GM21786 (cell line): ENCODE measurements around the gene FANCL.
"Not testable (repeated sequence)": the region's sequence is repeated elsewhere in the genome, so short reads cannot be mapped to it uniquely, and the experiment has no call there.

ENCODE experiments used
- ATAC-seq: cut with Tn5 transposase; IDR thresholded peaks from one replicate; pipeline ENCODE4 v1.9.1; 2021; ENCODE audit not compliant: unreplicated experiment

FANCL gene

GRCh38 chr2:58240670-58241545 lies at the start of gene FANCL:
TSS of gene FANCL (minus strand) at chr2:58241325. CDS start at chr2:58241313, 12 bp downstream.
- peak; percentile 66 for ATAC-seq

GRCh38 chr2:58289029-58289428 lies 47.9 kb upstream of the FANCL start:
- no peak for ATAC-seq

DNA sequence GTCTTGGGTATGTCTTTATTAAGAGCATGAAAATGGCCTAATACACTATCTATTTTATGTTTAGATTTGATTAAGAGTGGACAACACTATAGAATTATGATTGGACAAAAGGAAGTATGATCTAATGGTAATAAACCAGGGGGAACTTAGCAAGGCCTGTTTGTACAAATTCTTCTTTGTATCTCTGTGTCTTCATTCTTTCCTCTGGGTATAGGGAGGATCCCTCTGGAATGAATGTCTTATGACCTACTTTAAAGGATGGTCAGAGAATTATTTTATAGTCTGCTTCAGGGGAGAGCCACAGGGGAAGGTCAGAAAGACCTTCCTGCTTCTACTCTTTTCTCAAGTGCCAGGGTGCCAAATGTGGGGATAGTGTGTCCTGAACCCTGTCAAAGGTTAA lies 42.8 kb upstream of the FANCL start:
- no peak for ATAC-seq

- ATAC-seq, result not testable (repeated sequence)
Measured at GRCh38 chr2:58275144-58275543, 34.0 kb upstream of the FANCL start.

- no peak for ATAC-seq
Measured at GRCh38 chr2:58271826-58272225, 30.7 kb upstream of the FANCL start.

DNA sequence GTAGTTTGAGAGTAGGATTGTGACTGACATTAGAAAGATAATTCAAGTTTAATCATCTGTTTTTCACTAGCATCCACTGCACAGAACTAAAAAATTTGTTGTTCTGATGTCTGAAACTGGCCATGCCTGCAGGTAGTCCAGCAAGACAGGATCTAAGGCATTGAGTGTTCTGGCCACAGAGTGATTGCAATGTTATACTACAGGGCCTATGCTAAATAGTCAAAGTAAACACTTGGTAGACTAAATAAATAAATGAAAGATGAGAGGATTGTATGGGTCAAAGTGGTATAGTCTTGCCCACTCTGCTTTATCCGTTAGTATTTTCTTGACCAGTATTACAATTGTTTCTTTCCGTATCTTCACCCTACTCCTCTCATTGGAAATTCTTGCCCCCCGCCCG lies 27.6 kb upstream of the FANCL start:
- no peak for ATAC-seq

- ATAC-seq, result no peak
Measured at GRCh38 chr2:58266211-58266610, 25.1 kb upstream of the FANCL start.

GRCh38 chr2:58261209-58261608 lies 20.1 kb upstream of the FANCL start:
- no peak for ATAC-seq

DNA sequence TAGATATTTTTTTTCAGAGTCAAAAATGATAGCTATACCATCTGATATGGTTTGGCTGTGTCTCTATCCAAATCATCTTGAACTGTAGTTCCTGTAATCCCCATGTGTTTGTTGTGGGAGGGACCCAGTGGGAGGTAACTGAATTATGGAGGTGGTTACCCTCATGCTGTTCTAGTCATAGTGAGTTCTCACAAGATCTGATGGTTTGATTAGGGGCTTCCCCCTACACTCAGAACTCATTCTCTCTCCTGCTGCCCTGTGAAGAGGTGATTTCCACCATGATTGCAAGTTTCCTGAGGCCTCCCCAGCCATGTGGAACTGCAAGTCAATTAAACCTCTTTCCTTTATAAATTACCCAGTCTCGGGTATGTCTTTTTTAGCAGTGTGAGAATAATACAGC lies 17.3 kb upstream of the FANCL start:
- ATAC-seq, result not testable (repeated sequence)

DNA sequence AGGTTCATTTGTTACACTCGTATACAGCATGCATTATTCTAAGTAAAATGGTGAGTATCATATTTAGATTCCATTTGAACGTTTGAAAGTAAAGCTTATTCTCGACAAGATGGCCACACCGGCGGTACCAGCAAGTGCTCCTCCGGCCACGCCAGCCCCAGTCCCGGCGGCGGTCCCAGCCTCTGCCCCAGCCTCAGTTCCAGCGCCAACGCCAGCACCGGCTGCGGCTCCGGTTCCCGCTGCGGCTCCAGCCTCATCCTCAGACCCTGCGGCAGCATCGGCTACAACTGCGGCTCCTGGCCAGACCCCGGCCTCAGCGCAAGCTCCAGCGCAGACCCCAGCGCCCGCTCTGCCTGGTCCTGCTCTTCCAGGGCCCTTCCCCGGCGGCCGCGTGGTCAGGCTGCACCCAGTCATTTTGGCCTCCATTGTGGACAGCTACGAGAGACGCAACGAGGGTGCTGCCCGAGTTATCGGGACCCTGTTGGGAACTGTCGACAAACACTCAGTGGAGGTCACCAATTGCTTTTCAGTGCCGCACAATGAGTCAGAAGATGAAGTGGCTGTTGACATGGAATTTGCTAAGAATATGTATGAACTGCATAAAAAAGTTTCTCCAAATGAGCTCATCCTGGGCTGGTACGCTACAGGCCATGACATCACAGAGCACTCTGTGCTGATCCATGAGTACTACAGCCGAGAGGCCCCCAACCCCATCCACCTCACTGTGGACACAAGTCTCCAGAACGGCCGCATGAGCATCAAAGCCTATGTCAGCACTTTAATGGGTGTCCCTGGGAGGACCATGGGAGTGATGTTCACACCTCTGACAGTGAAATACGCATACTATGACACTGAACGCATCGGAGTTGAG lies 10.4 kb upstream of the FANCL start:
- not testable (repeated sequence) for ATAC-seq

- ATAC-seq, result no peak
Measured at GRCh38 chr2:58241546-58241864, 380 bp upstream of the FANCL start.

- no peak for ATAC-seq
Measured at GRCh38 chr2:58239243-58239925, 1.7 kb downstream of the FANCL start.

- peak; percentile 30 for ATAC-seq
Measured at GRCh38 chr2:58237741-58238140, 3.4 kb downstream of the FANCL start.

- no peak for ATAC-seq
Measured at GRCh38 chr2:58235984-58236383, 5.1 kb downstream of the FANCL start.

- no peak for ATAC-seq
Measured at GRCh38 chr2:58235170-58235569, 6.0 kb downstream of the FANCL start.

DNA sequence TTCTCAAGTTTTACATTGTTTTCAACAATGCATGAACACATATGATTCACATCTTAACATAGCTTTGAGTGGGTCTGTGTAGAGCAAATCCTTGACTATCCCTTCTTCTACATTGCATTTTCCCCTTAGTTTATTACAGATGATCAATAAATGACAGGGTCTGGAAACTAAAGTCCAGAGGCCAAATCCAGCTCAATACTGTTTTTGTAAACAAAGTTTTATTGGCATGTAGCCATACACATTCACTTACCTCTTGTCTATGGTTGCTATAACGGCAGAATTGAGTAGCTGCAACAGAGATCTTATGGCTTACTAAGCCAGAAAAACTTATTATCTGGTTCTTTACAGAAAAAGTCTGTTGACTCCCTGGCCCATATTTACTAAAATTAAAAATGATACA lies 12.8 kb downstream of the FANCL start:
- no peak for ATAC-seq

- ATAC-seq, result no peak
Measured at GRCh38 chr2:58227171-58227917, 13.8 kb downstream of the FANCL start.

DNA sequence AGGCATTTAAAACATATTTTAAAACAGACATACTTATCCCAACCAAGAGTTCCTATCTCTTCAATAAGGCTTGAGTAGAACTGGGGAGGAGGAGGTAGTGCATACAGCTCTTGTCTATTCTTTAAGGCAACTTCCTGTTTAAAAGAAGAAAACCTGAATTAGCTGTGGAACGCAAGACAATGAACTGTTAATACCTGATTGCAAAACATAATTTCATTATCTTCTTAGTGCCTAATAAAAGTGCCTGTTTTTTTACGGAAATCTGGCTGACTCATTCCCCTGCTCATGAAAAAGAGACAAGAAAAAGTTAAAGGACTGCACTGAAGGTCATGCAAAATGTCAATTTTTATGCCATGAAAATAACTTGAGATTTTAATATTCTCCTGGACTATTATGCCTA lies 19.2 kb downstream of the FANCL start:
- ATAC-seq, result no peak

GRCh38 chr2:58215429-58215828 lies 25.7 kb downstream of the FANCL start:
- no peak for ATAC-seq

- not testable (repeated sequence) for ATAC-seq
Measured at GRCh38 chr2:58210951-58211568, 30.1 kb downstream of the FANCL start.
